CD4-positive, alpha-beta T cell treated with Interleukin-6 for 4 hours (primary cell): Measurements from ENCODE around the gene PREP.
"Not testable (repeated sequence)": the region's sequence is repeated elsewhere in the genome, so short reads cannot be mapped to it uniquely, and the experiment has no call there.

ENCODE experiments used
- DNase-seq: peaks from one replicate; pipeline ENCODE4 v3.0.0-alpha.2; 2020; ENCODE audit warnings: mixed read lengths

Gene PREP

DNA sequence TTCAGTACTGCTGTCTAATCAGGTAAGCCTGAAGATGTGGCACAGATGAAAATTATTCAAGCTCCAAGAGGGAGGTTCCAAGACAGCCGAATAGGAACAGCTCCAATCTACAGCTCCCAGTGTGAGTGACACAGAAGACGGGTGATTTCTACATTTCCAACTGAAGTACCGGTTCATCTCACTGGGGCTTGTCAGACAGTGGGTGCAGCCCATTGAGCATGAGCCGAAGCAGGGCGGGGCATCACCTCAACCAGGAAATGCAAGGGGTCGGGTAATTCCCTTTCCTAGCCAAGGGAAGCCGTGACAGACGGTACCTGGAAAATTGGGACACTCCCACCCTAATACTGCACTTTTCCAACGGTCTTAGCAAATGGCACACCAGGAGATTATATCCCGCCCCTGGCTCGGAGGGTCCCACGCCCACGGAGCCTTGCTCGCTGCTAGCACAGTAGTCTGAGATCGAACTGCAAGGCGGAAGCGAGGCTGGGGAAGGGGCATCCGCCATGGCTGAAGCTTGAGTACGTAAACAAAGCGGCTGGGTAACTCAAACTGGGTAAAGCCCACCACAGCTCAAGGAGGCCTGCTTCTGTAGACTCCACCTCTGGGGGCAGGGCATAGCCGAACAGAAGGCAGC, 64.4 kb downstream of the PREP start:
- not testable (repeated sequence) for DNase-seq

DNA sequence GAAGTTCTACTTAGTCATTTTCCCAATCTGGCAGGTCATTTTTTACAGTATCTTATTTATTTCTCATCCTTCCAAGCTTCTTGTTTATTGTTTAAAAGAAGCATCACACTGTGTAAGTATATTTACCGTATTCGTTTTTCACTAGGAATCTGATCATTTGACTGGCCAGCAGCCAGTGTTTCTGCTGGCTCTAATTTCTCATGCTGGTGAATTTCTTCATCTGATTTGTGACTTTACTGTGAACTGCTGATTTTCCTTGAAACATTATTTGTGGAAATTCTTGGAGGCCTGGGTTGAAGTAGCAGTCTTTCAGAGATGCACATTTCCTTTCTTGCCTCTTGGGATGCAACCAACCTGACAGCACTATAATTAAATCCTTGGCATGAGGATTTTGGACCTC, 65.9 kb downstream of the PREP start:
- DNase-seq = no peak

DNA sequence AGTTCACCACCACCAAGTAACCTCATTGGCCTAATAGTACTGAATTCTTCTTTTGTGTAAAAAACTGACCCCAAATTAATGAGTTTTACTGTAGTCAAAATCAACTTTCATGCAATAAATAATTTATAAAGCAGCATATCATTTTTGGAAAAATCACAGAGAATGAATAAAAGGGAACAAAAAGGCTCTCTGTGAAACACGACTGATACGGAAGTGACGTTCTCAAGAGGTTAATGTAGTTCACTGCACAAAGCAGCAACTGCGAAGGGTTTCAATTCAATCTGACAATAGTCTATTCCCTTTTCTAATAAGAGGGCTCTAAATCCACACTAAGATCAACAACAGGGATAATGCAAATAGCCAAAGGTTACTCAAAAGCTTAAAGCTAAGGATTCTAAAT, 70.3 kb downstream of the PREP start:
- DNase-seq = no peak

DNA sequence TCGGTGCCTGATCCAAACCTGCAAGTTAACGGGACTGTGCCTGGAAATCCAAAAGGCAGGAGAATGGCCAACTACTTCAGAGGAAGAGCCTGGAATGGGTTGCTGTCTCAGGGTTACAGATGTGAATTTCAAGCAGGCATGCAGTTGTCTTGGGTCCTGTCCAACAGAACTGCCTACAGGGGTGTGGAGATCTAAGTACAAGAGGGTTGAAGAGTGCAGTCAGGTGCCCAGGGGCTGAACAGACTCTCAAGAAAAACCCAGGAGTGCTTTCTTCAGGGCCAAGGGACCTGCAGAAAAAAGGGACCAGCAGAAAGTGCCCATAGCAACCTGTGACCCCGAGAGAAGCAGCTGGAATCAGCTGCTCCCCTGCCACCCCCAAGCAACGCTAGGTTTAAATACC, 71.0 kb downstream of the PREP start:
- no peak for DNase-seq

DNA sequence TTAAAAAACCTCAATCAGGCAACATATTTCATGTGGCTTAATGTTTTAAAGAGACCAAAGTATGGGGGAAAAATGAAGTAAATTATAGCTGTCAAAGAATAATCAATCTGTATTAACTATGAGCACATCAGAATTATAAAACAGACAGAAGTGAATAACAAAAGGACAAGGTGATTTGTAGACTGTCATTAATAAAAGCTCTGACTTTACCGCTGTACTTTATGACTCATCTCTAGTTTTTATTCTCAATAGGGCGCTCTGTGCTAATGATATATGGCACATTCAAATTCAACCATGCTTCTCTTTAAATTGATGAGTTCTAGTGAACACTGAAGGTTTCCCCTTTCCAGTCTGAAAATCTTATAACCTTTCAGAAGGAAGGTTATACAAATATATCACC, 72.0 kb downstream of the PREP start:
- no peak for DNase-seq

DNA sequence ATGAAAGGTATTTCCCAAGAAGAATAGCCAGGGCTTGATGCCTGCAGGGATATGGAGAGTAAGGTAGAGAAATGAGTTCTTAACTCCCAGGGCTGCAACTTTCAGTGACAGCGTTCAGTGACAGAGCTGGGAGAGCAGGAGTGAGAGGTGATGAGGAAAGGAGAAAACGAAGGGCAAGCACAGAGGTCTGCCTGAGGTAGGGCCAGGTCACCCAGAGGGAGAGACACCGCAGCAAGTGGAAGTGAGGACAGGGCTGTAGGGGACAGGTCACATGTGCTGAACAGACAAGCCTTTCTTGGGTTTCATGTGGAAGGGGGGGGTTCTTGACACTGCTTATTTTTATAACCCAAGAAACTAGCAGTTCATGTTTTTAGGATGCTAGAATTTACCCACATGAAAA, 72.5 kb downstream of the PREP start:
- no peak for DNase-seq

DNA sequence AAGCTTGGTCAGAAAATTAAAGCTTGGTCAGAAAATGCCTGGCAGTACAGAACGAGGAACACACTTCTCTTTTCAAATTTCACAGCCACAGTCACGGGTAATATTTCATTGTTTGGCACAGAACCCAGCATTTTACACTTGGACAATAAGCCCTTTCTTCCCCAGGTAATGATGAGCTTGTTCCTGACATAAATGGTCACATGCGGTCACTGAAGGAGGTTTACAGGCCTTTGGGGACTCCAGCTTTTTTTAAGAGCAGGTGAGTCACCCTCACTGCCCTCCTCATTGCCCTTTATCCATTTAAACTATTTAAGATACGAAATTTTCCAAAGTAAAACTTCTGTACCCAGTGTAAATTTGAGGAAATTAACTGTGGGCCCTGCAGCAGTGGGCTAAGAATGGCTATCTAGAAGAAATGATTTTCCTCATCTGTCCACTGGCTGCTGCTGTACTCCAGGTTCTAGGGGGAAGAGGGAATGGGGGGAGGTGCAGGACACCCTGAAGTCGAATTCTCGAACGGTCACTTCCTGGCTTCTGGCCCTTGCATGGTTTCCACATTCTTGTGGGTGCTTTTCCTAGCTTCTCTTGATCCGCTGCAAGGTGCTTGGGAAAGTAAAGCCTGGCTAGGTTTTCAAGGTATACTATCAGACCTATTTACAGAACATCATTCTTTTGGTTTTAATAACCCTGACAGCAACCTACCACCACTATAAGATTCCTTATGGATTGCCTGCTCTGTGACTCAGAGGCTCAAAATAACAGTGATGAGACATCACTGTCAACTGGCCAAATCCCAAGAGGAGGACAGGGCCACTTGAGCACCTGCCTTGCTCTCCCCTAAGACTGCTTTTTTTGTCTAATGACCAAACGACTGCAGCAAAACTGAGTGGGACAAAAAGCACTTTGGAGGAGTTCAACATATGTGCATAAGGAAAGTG, 75.8 kb downstream of the PREP start:
- no peak for DNase-seq

DNA sequence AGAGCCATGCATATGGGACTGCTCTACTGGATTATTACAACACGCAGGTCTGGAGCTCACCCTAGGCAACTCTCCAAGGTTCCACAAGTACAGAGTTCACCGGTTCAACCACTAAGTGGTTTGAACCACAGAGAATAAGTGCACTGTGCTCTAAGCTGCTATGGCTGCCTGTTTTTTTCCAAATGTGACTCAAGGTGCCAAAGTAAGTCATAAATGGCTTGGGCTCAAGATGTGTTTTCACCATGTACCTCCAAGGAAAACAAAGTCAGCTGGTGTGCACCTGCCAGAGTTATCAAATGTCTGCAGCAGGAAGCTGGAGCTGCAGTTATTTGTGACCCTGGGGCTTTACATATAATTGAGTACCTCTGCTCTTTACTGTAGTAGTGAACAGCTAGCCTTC, 76.7 kb downstream of the PREP start:
- DNase-seq = no peak

DNA sequence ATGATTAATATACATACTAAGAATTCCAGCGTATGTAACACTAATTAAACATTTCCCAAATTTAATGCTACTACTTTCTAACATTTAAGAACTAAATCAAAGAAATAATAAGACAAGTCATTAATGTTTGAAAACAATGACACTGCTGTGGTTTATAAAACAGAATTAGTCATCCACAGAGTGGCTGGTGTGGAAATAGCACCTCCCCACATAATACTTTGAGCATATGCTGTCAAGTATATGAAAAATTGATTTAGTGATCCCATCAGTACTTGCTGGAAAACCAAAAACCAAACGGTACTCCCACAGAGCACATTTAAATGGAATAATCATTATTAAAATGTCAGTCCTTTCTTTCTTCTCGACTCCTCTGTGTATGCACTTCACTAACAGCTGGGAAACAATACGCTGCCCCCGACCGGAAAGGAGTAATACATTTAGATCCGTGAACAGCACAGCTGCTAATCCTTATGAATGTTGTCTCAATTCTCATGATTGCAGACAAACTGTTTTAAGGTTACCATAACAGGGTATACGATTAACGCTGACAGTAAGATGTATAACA, 78.4 kb downstream of the PREP start:
- no peak for DNase-seq

DNA sequence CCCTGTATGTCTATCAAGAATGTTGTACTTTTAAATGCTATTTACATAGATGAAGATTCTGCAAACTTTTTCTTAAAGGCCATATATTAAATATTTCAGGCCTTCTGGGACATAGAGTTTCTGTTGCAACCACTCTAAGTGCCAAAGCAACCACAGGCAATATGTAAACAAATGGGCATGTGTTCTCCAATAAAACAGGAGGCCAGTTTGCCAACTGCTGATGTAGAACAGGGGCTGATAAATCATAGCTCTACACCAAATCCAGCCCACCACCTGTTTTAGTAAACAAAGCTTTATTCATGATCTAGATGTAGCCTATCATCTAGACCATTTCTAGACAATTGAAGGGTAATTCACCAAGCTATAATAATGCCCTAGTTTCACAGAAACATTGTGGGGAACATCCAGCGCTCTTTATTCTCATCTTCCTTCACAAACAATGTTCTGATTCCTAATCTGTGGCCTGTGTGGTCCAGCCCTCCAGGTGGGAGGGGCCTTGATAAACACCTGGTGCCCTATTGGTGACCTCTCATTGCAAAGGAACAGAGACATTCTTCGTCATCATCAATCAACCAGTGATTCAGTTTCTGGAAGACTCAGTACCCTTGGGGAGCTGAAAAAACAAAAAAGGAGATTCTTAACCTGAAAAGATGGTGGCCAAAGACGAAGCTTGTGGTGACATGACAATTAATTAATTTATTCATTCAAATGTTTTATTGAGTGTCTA, 80.2 kb downstream of the PREP start:
- DNase-seq = no peak

DNA sequence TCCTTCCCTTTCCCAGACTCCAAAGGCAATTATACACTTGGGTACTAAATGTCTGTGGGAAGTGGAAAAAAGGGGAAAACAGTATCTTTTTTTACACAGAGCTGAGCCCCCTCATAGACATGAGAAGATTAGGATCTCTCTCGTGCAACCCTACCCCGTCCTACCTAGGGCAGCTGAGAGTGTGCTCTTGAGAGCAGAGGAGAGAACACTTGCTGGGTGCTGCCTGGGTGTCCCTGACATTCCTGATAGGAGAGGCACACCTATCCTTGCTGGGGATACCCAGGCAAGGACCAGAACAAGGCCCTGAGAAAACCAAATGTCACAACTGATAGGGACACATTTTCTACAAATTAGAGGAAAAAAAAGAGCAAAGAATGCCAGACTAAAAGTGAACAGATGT, 81.2 kb downstream of the PREP start:
- DNase-seq = no peak

DNA sequence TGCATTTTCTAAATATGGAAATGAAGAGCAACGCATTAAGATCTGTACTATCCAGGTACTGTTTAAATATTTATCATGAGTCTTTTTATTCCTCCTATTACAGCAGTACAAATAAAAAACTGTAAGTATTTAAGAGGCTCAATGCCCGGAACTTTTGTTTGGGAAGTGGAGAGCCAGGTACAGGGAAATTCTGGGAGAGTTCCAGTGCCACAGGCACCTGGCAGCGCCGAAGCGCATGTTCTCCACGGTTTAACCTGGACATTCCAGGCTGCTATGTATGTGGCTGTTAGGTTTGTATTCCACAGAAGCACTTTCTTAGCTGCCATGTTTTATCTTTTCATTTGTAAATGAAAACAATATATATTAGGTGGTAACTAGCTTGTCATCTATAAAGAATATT, 81.7 kb downstream of the PREP start:
- DNase-seq = no peak

DNA sequence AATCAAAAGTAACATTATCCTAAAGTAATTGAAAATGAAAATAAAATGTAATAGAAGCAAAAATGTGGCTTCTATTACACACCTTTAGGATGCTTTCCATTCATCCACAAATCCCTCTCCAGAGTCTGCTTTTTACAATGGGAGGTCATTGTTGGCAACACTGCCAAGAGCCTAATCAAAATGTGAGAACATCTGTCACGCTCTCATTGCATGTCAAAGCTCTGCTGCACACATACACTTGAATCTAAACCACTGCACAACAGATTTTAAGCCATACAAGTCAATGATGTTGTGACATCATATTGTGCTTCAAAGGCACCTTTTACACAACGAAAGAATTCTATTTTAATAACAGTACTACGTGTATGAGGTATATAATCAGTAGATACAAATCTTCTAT, 82.1 kb downstream of the PREP start:
- DNase-seq = no peak

DNA sequence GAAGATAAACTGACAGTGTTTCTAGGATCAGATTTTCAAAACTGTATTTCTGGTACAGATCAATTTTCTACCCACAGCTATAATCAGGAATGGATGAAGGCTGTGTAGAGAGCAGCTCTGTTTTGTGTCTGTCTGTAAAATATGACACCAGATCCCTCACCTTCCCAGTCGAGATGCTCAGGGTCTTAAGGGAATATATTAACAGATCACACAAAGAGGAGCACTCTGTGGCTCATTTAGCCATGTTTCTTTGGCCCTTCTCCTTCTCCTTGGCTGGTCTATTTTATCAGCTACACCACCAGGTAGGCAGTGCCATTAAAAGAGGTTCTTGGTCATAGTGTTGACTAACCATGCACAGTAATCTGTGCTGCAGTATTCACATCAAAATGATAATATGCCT, 82.6 kb downstream of the PREP start:
- DNase-seq = no peak

DNA sequence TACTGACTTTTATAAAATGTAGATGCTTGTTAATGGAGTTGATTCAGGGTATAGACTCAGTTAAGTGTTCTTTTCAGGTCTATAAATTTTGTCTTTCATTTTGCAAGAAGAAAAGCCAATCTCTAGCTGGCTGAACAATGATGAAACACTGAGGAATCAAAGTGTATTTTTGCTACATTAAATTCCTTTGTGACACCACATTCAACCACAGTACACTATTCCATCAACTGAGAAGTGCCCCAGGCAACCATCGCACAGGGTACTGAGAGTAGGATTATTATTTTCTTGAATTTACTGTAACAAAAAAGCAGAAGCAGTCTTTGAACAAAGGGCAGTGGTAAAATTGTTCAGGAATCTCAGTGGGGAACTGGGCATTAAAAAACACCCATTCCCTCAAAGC, 83.6 kb downstream of the PREP start:
- no peak for DNase-seq

DNA sequence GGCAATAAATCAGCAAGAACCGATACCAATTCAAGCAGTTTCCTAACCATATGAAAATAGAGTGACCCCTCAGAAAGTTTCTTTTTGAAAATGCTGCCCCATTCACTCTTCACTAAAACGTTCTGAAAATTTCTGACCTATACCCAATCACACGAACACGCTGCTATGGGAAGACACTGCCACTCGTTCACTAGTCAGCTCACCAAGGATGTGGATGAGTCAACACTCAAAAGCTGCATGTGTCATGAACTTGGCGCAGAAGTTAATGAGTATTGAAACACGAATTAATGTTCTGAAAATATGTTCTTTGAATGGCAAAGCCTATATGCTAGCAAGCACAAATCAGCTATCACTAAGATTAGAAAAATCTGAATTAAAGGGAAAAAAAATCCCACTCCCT, 84.2 kb downstream of the PREP start:
- DNase-seq = no peak

DNA sequence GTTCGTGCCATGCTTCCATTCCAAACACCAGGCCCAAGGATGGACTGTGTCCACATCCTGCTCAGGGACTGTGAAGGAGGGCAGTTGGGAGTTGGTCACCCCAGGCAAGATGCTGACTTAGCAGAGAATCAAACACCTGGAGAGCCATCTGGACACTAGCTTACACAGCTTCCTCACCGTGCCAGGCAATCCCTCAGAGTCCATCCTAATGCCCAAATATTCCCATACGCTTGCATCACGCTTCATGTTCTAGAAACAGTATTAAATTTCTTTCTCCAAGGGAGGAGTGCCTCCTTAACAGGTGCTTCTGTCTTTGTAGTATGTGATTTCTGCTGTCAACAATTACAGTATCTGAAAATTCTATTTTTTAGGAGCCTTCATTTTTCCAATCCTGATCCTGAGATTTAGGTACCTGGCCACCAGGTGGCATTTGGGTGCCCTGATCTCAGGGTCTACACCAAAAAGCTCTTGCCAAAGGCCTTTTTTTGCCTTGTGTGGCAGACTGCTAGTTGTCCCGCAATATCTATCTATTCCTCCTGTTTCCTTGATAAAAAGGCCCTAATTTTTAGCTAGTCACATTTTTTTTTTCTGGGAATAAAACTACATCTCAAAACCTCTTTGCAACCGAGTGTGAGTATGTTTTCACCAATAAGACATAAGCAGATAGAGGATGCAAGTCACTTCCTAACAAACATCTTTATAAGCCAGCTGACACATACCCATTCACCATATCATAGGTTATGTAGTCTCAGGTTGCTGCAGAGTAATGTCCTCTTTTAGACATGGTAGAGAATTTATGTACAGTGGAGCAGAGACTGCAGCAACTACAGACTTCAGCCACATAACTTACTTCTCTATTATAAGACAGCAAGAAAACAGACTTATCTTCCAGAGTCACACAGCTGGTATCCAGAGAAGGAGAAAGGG, 85.0 kb downstream of the PREP start:
- DNase-seq = peak; percentile 13

DNA sequence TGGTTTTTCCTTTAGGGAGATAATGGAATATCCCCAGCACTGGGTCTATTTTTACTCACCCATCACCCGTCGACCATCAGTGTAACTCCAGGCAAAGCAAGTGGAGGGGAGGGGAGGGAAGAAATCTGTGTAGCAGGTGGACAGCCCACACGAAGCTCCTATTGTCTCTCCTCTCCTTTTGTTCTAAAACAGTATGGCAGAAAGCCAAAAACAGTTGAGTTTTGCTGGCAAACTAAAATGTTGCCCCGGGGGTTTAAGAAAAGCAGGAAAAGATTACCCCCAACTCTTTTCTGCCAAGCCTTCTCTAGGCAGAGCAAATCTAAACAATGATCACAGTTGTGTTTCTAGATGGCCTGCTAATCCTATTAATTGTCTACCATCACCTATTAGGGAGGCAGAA, 89.7 kb downstream of the PREP start:
- DNase-seq = no peak

DNA sequence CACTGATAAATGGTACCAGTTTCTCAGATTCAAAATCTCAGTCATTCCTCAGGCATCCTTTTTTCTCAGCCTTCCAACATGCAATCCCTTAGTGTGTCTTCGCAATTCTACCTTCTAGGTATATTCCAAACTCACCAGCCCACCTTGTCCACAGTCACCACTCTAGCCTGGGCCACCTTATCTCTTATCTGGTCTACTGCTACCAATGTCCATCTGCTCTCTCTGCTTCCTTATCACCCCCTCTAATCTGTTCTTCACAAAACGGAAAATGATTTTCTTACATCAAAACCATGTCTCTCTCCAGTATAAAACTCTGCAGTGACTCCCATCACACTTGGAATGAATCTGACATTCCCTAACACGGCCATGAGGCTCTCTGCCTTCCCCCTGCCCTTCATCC, 91.9 kb downstream of the PREP start:
- DNase-seq = no peak

DNA sequence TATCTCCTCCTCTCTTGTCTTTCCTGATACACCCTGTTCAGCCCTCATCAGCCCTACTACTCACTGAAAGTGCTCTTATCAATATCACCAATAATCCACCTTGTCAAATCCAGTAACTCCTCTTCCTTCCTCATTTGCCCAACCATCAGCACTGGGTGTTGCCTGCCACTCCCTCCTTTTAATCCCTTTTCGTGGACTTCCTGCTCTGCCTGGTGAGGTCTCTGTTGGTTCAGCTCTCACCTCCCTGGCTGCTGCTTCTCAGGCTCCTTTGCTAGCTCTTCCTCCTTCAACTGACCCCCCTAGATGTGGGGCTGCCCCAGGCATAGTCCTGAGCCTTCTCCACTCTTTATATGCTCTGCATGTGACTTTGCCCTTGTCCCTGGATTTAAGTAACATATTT, 92.5 kb downstream of the PREP start:
- DNase-seq = no peak

DNA sequence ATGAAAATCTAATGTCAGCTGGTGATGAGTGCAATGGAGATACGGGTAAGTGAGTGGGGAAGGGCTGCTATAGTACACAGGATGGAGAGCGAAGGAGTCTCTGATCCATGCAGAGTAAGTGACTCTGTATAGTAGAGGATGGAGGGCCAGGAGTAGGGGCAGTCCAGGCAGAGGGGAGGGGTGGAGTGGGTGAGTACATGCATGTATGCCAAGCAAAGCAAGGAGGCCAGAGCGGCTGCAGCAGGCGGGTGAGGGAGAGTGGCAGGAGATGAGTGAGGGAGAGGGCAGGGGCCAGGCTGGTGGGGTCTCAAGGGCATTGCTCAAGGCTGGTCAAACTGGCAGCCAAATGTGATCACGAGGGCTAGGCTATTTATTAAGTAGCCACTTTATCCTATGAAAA, 94.0 kb downstream of the PREP start:
- DNase-seq = no peak

DNA sequence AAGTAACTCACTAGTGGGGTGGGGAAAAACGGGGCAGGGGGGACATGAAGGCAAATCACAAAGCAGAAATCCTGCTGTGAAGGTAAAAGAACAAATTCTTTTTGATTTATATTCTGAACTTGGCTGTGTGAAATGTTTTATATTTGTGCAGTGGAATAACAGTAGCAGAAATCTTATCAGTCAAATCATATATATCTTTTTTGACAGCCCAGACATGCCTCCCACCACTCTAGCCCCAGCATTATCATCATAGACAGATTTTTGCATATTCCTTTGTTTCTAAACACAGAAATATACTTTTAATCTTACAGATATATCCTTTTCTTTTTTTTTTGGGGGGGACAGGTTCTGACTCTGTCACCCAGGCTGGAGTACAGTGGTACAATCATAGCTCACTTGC, 97.4 kb downstream of the PREP start:
- no peak for DNase-seq
